Neural progenitor cell (in vitro differentiated cells): Measurements from ENCODE around the gene KIFC3.

ENCODE experiments used
- CTCF ChIP-seq: fragments of 200-600 bp; sonication (generic); IDR thresholded peaks from 2 replicates; pipeline ENCODE4 v1.5.1; 2017; ENCODE audit warnings: antibody characterized with exemption, mild to moderate bottlenecking
- EZH2 ChIP-seq: fragments of 200-600 bp; sonication (generic); IDR thresholded peaks from 2 replicates; pipeline ENCODE4 v1.6.1; 2017; ENCODE audit warnings: antibody characterized with exemption, mild to moderate bottlenecking, moderate library complexity

- TF ChIP-seq CTCF (no peak), EZH2 (no peak)
Observed at GRCh38 chr16:57744642-57744903, 57.7 kb downstream of the KIFC3 start.
